HG03060 (cell line): ENCODE results near the gene DPEP1.
"Not testable (repeated sequence)": the region's sequence is repeated elsewhere in the genome, so short reads cannot be mapped to it uniquely, and the experiment has no call there.

Experiments used
- ATAC-seq: cut with Tn5 transposase; IDR thresholded peaks from one replicate; pipeline ENCODE4 v1.9.1; 2021; ENCODE audit warnings: low read depth, moderate number of reproducible peaks; ENCODE audit not compliant: unreplicated experiment

DPEP1 gene

DNA sequence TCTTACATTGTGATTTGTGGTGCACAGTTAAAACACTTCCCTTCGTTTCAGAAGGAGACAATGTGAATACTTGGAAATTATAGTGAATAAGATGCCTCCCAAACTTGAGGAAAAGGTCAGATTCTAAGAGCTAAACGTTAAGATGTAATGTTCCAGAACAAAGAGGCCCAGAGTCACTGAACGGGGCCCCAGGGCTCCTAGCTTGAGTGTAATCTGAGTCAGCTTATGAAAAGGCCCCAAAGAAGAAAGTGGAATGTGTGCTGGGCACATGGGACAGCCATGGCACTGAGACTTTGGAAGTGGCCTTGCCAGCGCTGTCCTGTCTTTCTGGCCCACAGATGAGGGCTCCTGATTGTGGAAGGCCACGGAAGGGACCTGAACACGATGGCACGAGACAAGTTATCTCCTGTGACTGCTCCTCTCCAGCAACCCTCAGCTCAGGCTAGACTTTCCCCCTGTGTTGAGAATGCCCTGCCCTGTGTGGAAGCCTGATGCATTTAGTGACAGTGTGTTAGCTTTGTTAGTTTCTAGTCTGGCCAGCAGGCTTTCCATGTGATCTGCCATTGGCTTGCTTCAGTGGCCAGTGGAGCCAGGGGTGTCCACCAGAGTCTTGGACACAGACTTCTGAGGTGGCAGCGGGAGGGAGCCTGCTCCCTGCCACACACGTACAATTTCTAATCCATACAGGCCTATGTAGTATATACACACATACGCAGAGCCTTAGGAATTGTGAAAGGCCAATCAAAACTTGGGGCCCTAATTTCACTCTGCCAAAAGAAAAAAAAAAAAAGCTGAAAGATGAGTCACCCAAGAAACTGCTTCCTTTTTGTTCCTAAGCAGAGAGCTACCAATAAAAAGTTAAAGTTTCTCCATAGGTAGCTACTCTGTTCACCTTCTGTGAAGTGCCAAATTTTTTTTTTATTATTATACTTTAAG is 57.3 kb downstream of the DPEP1 start:
- ATAC-seq: no peak

DNA sequence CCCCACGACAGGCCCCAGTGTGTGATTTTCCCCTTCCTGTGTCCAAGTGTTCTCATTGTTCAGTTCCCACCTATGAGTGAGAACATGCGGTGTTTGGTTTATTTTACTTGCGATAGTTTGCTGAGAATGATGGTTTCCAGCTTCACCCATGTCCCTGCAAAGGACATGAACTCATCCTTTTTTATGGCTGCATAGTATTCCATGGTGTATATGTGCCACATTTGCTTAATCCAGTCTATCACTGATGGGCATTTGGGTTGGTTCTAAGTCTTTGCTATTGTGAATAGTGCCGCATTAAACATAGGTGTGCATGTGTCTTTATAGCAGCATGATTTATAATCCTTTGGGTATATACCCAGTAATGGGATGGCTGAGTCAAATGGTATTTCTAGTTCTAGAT is 58.1 kb downstream of the DPEP1 start:
- not testable (repeated sequence) for ATAC-seq

DNA sequence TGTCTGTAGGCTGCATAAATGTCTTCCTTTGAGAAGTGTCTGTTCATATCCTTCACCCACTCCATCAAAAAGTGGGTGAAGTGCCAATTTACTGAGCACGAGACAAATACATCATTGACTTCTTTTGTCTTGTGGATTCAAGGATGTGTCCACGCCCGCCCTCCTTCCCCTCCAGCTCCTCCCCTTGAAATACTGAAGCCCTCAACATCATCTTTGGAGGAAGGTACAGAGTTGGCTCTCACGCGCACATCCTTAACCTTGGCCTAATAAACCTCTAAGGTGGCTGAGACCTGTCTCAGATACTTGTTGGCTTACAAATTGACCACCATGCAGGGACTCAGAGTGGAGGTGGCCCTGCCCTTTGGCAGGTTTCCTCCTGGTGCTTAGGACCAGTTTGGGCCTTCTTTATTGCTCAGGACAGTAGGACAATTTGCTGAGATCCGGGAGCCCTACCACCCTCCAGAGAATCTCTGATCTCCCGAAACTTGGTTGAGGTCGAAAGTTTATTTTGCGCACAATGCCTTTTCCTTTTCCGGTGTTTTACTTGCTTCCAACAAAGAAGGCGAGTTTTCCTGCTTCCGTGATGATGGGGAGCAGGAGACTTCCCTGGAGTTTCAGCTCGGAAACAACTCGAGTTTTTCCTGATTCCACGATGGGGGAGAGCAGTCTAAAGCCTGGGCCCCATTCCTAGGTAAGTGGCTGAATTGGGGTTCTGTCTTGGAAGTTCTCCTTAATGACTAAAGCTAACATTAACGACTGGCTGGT is 58.9 kb downstream of the DPEP1 start:
- no peak for ATAC-seq

DNA sequence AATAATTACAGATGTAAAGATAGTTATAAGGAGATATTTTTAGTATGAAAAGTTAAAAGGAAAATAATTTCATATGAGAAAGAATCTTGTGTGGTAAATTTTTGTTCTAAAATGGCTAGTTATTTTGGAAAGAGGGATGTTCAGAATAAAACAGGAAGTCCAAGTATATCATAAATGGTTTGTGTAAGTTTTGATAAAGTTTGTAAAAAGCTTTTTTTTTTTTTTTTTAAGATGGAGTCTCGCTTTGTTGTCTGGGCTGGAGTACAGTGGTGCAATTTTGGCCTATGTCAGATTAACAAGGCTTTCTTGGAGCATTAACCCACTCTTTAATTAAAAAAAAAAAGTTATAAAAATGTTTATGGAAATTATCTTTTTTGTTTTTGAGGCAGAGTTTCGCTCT is 64.8 kb downstream of the DPEP1 start:
- ATAC-seq: no peak

DNA sequence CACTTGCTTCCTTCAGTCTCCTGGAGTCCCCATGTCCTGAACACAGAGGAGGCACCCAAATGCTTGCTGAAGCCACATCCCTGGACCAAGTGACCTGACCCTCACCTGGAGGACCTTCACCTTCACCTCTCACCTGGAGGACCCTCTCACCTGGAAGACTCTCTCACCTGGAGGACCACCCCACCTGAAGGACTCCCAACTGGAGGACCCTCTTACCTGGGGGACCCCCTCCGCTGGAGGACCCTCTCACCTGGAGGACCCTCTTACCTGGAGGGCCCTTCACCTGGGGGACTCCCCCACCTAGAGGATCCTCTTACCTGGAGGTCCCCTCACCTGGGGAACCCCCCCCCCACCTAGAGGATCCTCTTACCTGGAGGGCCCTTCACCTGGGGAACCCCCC is 72.5 kb downstream of the DPEP1 start:
- ATAC-seq: no peak

DNA sequence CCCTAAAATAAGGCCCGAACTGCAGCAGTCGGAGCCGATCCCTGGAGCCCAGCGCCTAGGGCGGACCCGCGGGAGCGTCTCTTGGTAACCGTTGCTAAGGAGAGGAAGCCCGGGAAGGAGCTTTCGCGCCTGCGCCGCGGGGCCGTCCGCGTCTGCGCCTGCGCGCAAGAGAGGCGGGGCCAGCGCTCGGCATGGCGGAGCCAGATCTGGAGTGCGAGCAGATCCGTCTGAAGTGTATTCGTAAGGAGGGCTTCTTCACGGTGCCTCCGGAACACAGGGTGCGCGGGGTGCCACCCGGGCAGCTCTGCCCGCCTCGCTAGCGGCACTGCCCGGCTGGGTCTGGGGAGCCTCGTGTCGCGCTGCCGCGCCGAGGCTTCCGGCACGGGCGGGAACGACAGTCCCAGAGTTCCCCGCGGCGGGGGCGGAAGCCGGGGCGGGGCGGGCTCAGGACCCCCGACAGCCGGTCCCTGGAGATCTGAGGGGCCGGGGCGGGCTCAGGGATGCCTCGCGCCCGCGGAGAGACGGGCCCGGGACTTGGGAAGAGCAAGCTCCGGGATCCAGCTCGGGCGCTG is 73.2 kb downstream of the DPEP1 start, which contains the start of gene CDK10:
Gene CDK10, plus strand, starts transcription at position 170 of the 572 bp plus-strand sequence. Its CDS starts 22 bp downstream, at position 192.
- ATAC-seq: peak; percentile 55

DNA sequence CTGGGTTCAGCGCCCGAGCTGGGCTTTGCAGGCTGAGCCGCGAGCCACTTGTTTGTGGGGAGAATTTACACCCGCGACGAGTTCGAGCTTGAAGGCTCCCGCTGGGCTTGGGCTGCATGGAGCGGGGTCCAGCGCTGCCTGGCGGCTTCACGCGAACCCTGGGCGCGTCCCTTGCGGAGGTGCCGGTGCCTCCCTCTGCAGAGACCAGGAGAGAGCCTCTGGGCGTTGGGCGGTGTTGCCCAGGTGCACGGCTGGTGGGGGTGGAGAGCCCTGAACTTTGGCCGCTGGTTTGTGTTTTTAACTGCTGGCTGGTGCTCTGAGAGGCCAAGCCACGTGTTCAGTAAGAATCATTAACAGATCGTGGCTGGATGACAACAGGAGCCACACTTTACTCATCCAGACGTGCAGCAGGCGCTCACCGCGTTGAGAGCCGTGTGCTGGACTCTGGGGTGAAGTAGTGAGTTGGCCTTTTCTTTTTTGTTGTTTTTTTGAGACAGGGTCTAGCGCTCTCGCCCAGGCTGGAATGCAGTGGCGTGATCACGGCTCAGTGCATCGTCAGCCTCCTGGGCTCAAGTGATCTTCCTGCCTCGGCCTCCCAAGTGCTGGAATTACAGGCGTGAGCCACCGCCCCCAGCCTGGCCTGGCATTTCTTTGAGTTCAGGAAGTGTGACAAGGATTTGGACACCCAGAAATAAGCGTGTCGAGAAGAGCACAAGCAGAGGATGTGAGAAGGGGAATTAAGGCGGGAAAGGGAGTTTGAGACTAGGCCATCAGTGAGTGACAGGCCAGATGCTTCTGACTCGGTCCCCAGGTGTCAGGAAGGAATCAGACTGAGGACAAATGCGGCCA is 73.9 kb downstream of the DPEP1 start:
- ATAC-seq: peak; percentile 38
